GM23338 (cell line): Measurements from ENCODE around the gene LRRC4.

Source experiments
- CTCF ChIP-seq, 2 experiments: fragments of 200-600 bp in 1 of 2; sonication (generic) in 1 of 2; conservative IDR thresholded peaks; 2 replicates each; pipeline versions ENCODE4 v1.5.1 to v1.6.1; 2016 to 2017; ENCODE audit warnings: antibody characterized with exemption in 2 of 2, low read depth in 2 of 2, mild to moderate bottlenecking in 2 of 2, moderate library complexity in 1 of 2
- ETS1 ChIP-seq: IDR thresholded peaks from 2 replicates; pipeline ENCODE4 v1.6.1; 2016; ENCODE audit warnings: antibody characterized with exemption
- EZH2phosphoT487 ChIP-seq: fragments of 200-600 bp; sonication (generic); IDR thresholded peaks from one replicate; pipeline ENCODE4 v1.8.1; 2018; ENCODE audit warnings: antibody characterized with exemption; ENCODE audit not compliant: unreplicated experiment
- POLR2AphosphoS5 ChIP-seq: IDR thresholded peaks from 2 replicates; pipeline ENCODE4 v1.6.1; 2016; ENCODE audit warnings: antibody characterized with exemption, low read depth

GRCh38 chr7:127981965-127982364, 49.3 kb downstream of the LRRC4 start:
- TF ChIP-seq CTCF (conservative IDR thresholded peaks at IDR 0.05; ENCODE audit: low read depth in 2 of 2) (no peak), EZH2phosphoT487 (no peak), ETS1 (no peak), POLR2AphosphoS5 (no peak)
